Stimulated activated CD4-positive, alpha-beta T cell treated with anti-CD3 and anti-CD28 coated beads, TNF-alpha, amount 100 ng/mL, for 24 hours (primary cell): ENCODE measurements around the gene FERMT3.
"Not testable (repeated sequence)": the region's sequence is repeated elsewhere in the genome, so short reads cannot be mapped to it uniquely, and the experiment has no call there.

Source experiments
- DNase-seq, 3 experiments: peaks; one replicate each; pipeline ENCODE4 v3.0.0-alpha.2; 2020; ENCODE audit warnings: low read depth in 3 of 3

The FERMT3 gene

GRCh38 chr11:64234647-64235379 lies 28.3 kb downstream of the FERMT3 start:
- DNase-seq: peak in 1 of 3 experiments; percentile 52

- DNase-seq: no peak
These were observed 29.1 kb downstream of the FERMT3 start for GRCh38 chr11:64235437-64236161.

DNA sequence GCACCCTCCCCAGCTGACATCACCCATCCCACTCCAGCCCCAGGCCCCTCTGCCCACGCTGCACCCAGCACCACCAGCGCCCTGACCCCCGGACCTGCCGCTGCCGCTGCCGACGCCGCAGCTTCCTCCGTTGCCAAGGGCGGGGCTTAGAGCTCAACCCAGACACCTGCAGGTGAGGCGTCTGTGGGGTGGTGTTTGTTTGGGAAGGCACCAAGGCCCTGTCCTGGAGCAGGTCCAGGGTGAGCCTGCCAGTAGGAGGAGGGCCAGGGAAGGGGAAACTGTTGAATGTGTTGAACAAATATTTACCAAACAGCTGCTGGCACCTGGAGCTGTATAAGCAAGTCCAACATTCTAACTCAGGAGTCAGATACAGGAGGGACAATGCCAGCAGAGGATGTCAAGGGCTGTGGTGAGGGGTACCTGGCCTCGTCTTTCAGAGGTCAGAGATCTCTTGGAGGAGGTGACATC lies 31.0 kb downstream of the FERMT3 start:
- no peak for DNase-seq

DNA sequence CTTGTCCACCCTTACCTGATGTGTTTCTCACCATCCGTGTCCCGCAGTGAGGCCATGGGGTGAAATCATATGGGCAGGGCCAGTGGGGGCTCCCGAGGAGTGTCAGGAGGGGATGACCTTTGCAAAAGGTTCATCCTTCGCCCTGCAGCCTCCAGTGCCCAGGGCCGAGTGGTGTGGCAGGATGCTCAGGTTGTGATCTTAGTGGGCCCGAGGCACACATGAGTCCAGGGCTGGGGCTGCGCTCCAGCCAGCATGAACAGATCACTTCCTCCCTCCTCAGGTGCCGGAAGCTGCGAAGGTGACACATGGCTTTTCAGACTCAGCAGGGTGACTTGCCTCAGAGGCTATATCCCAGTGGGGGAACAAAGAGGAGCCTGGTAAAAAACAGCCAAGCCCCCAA lies 31.6 kb downstream of the FERMT3 start:
- DNase-seq: no peak

GRCh38 chr11:64238999-64239398 lies 32.5 kb downstream of the FERMT3 start:
- DNase-seq: no peak

GRCh38 chr11:64239662-64240434 lies 33.3 kb downstream of the FERMT3 start:
- DNase-seq: no peak

- peak; percentile 96 to 97 (median 97) for DNase-seq
These were observed 34.1 kb downstream of the FERMT3 start, which contains the start of gene FKBP2 for GRCh38 chr11:64240435-64241240. TSS of gene FKBP2 (plus strand) at chr11:64241095. CDS start at chr11:64242388, 1,293 bp downstream.

- peak; percentile 99 to 100 (median 99) for DNase-seq
These were observed 34.6 kb downstream of the FERMT3 start for GRCh38 chr11:64241241-64241490.

- DNase-seq: no peak
These were observed 35.2 kb downstream of the FERMT3 start for GRCh38 chr11:64241491-64242374.

DNA sequence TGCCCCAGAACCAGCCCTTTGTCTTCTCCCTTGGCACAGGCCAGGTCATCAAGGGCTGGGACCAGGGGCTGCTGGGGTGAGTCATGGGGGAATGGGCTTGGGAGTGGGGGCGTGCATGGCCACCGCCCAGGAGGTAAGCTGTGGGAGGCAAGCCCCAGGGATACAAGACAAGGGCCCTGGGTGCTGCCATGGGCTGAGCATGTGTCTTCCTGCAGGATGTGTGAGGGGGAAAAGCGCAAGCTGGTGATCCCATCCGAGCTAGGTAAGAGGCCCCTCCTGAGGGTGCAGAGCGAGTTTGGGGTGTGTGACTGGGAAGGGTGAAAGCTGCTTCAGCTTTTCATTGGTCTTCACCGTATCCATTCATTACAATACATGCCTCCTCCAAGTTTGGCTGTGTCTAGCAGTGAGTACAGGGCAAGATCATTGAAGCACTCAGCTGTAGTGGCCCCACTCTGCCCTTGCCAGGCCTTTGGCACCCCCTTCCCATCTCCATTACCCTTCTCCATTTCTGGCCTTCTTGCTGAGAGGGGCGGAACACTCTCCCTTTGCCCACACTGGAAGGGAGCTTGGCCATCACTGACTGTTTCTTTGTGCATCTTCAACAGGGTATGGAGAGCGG lies 36.8 kb downstream of the FERMT3 start:
- no peak for DNase-seq

DNA sequence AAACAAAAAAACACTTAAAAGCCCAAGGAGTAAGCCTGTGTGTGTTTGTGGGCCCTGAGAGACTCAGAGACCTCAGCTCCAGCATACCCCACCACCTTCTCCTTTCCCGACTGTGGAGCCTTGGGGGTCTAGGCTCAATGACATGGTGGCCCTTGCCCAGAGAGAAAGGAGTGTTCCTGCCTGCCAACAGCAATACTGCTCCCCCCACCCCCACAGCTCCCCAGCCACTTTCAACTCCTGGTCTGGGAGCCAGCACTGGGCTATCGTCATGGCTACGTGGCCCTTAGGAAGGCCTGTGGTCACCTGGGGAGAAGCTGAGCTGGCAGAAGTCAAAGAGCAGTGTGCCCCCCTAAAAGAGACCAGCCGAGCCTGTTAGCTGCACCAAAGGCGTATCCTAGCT lies 37.6 kb downstream of the FERMT3 start:
- DNase-seq: no peak

- no peak for DNase-seq
These were observed 38.4 kb downstream of the FERMT3 start for GRCh38 chr11:64244966-64245365.

- DNase-seq: no peak
These were observed 38.9 kb downstream of the FERMT3 start for GRCh38 chr11:64245401-64245796.

DNA sequence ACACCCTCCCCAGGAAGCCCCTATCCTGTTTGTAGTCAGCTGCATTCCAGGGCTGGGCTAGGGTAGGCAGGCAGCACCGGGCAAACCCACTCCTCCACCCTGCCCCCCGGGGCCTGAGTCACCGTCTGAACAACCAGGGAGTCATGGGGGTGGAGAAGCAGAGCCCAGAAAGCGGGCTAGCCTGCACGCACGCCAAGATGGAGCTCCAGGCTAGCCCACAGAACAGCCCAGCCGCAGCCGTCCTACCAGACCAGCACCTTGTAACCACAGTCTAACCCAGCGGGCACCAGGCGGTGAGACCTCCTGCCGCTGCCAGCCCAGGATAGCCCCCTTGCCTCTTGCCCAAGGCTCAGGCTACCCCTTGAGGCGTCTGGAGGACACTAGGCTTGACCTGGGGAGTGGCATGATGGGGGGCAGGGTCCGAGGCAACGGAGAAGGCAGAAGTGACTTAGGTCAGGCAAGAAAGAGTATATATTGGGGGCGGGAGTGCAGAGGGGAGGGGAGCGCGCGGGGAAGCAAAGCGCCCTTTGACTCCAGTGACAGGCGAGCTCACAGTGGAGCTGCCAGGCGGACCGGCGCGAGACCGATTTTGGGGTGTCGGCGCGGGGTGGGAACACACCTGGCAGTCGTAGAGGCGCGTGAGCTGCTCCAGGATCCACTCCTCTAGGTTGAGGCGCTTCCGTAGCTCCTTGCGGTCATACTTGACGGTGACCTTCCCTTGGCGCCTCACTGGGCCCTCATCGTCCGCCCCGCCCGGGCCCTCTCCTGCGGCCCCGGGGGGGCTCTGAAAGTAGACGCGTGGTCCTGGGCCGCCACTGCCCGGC lies 39.5 kb downstream of the FERMT3 start:
- DNase-seq: peak; percentile 44 to 82 (median 73)

DNA sequence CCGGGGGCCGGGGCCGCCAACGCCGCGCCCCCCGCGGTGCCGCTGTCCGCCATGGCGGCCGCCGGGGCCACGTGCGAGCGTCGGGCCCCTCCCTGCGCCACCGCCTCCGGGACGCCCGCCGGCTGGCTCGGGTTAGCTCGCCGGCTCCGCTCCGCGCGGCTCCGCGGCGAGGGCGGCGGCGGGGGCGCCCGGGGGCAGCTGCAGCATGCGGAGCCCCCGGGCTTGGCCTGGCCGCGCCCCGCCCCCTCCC lies 40.0 kb downstream of the FERMT3 start:
- DNase-seq: not testable (repeated sequence)

GRCh38 chr11:64246871-64247728 lies 40.6 kb downstream of the FERMT3 start, which contains the start of gene PPP1R14B:
TSS of gene PPP1R14B (minus strand) at chr11:64246943. CDS start at chr11:64246673, 270 bp downstream.
- DNase-seq: peak; percentile 68 to 86 (median 71)

- DNase-seq: no peak
These were observed 41.4 kb downstream of the FERMT3 start for GRCh38 chr11:64247729-64248531.

DNA sequence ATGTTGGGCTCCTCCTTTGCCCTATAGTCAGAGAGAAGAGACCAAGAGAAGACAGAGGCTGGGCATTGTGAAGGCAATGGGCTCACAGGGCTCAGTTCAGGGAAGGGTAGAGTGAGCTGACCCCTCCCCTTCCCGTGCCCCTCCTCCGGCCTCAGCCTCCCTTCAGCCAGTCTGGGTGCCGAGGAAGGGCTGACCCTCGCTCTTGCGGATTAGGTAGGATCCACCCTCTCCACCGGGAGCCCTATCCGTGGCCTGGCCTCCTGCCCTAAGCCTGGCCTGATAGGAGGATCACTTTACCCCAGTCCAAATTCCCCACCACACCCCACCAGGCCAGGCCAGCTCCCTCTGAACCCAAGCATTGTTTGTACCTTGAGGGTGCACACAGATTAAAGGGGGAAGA lies 42.1 kb downstream of the FERMT3 start:
- no peak for DNase-seq
